K562 (cell line): ENCODE measurements around the gene MPC1. TPM values are rescaled to one million over a fixed set of nuclear protein-coding genes. Genes with fewer than 3 reads are reported as not detected.
"Not testable (repeated sequence)": the region's sequence is repeated elsewhere in the genome, so short reads cannot be mapped to it uniquely, and the experiment has no call there.

ENCODE experiments used
- ATAC-seq: fragments of 200-7000 bp; cut with Tn5 transposase; 3 replicates; pipeline ENCODE4 v1.9.1; 2020; ENCODE audit warnings: moderate library complexity
- BruUV-seq: library from RNA; stranded (reverse); fragments of 400-500 nt; replicated peaks from 2 replicates; lab custom pipeline; 2021; lab: Mats Ljungman, UMichigan
- CTCF ChIA-PET: fragments of 300-600 bp; formaldehyde crosslinking; extraction: SDS; loops from one replicate; lab custom pipeline; 2021; ENCODE audit warnings: low intra/inter-chr PET ratio; lab: Yijun Ruan, JAX
- POLR2A ChIA-PET: fragments of 300-600, 350-650 bp; sonication (Branson Sonifier 250); formaldehyde crosslinking; extraction: SDS; loops from one replicate; lab custom pipeline; 2021; ENCODE audit warnings: antibody characterized with exemption, inconsistent platforms; lab: Yijun Ruan, JAX
- DNase-seq, 4 experiments: peaks; one replicate each; pipeline versions ENCODE4 v3.0.0 to v3.0.0-alpha.2; 2011 to 2018; ENCODE audit warnings: low spot score in 3 of 4, mixed read lengths in 3 of 4; ENCODE audit errors: extremely low read depth in 1 of 4
- FAIRE-seq: peaks from 2 replicates; lab custom pipeline; 2011; peaks lifted over from hg19 to GRCh38; lab: Jason Lieb, UNC
- H2AFZ ChIP-seq: 2 replicates; pipeline ENCODE4 v1.6.0; 2011; ENCODE audit warnings: low read depth, low read length, control low read depth, inconsistent platforms
- H3K27ac ChIP-seq: fragments of 200-600 bp; 3 replicates; pipeline ENCODE4 v1.8.0; 2011; ENCODE audit warnings: low read depth, mild to moderate bottlenecking, control low read depth, inconsistent platforms, low read length, moderate library complexity, mixed read lengths; ENCODE audit errors: extremely low read depth
- H3K27me3 ChIP-seq, 2 experiments: fragments of 300-600 bp in 1 of 2; 2 replicates in 1 of 2; 3 replicates in 1 of 2; pipeline versions ENCODE4 v1.6.0 to v1.8.0; 2011; ENCODE audit warnings: inconsistent platforms in 2 of 2, low read length in 2 of 2, mild to moderate bottlenecking in 1 of 2, mixed read lengths in 1 of 2, moderate library complexity in 1 of 2; ENCODE audit not compliant: control insufficient read depth in 2 of 2, insufficient read depth in 2 of 2
- H3K36me3 ChIP-seq: fragments of 300-600 bp; 3 replicates; pipeline ENCODE4 v1.8.0; 2011; ENCODE audit warnings: mild to moderate bottlenecking, low read length, inconsistent platforms; ENCODE audit not compliant: control insufficient read depth, insufficient read depth
- H3K4me1 ChIP-seq, 2 experiments: fragments of 200-600 bp in 1 of 2; replicated peaks in 1 of 2; 2 replicates in 1 of 2; 3 replicates in 1 of 2; pipeline versions ENCODE4 v1.5.1 to v1.8.0; 2011; ENCODE audit warnings: inconsistent platforms in 2 of 2, low read length in 2 of 2, mild to moderate bottlenecking in 1 of 2, mixed read lengths in 1 of 2, moderate library complexity in 1 of 2; ENCODE audit not compliant: control insufficient read depth in 2 of 2, insufficient read depth in 2 of 2
- H3K4me2 ChIP-seq: 2 replicates; pipeline ENCODE4 v1.6.1; 2011; ENCODE audit warnings: low read length, control low read depth, inconsistent platforms, mixed read lengths; ENCODE audit not compliant: insufficient read depth
- H3K4me3 ChIP-seq: fragments of 200-600 bp; sonication (generic), shearing (Covaris generic); 2 replicates; pipeline ENCODE4 v1.5.1; 2016; ENCODE audit warnings: control low read depth, inconsistent platforms
- H3K79me2 ChIP-seq: fragments of 200-600 bp; 3 replicates; pipeline ENCODE4 v1.8.0; 2011; ENCODE audit warnings: low read length, inconsistent platforms; ENCODE audit not compliant: control insufficient read depth, insufficient read depth
- H3K9ac ChIP-seq, 2 experiments: 2 replicates each; pipeline versions ENCODE4 v1.6.0 to v1.6.1; 2011; ENCODE audit warnings: low read depth in 2 of 2, low read length in 2 of 2, control low read depth in 1 of 2, inconsistent platforms in 1 of 2, mild to moderate bottlenecking in 1 of 2, mixed read lengths in 1 of 2; ENCODE audit not compliant: insufficient read depth in 1 of 2
- H3K9me1 ChIP-seq: one replicate; pipeline ENCODE4 v1.6.0; 2011; ENCODE audit warnings: inconsistent platforms, mild to moderate bottlenecking, low read length, moderate library complexity; ENCODE audit not compliant: control insufficient read depth, insufficient read depth
- H3K9me3 ChIP-seq: replicated peaks from 2 replicates; pipeline ENCODE4 v1.5.1; 2011; ENCODE audit warnings: low read depth, low read length, inconsistent platforms; ENCODE audit not compliant: control insufficient read depth, insufficient read depth
- H4K20me1 ChIP-seq: replicated peaks from 2 replicates; pipeline ENCODE4 v1.6.1; 2011; ENCODE audit warnings: low read length, inconsistent platforms, mixed read lengths; ENCODE audit not compliant: control insufficient read depth, insufficient read depth
- CEBPB ChIP-seq: fragments of 450-650 bp; IDR thresholded peaks from 2 replicates; pipeline ENCODE4 v1.6.1; 2016; ENCODE audit warnings: missing genetic modification characterization, missing compliant biosample characterization
- ESRRA ChIP-seq: fragments of 450-650 bp; IDR thresholded peaks from 2 replicates; pipeline ENCODE4 v1.6.1; 2014; ENCODE audit warnings: low read depth, mild to moderate bottlenecking, moderate library complexity, borderline replicate concordance
- MLLT1 ChIP-seq, 2 experiments: fragments of 450-650 bp; IDR thresholded peaks; 2 replicates each; pipeline ENCODE4 v1.6.1; 2016
- NFYB ChIP-seq: IDR thresholded peaks from 2 replicates; pipeline ENCODE4 v1.6.1; 2011; ENCODE audit warnings: mild to moderate bottlenecking, moderate library complexity; ENCODE audit not compliant: insufficient read length; ENCODE audit errors: extremely low read depth
- NR2C1 ChIP-seq, 2 experiments: fragments of 450-650 bp; IDR thresholded peaks; 2 replicates each; pipeline ENCODE4 v1.6.1; 2017; ENCODE audit warnings: mild to moderate bottlenecking in 2 of 2, antibody characterized with exemption in 1 of 2, inconsistent platforms in 1 of 2, missing compliant biosample characterization in 1 of 2, missing genetic modification characterization in 1 of 2
- NR2C2 ChIP-seq, 2 experiments: fragments of 200-800 bp in 1 of 2; sonication (Bioruptor generic) in 1 of 2; sonication (generic) in 1 of 2; formaldehyde crosslinking in 1 of 2; IDR thresholded peaks; 2 replicates each; pipeline versions ENCODE4 v1.6.1 to v1.8.0; 2016 to 2022; ENCODE audit warnings: mild to moderate bottlenecking in 1 of 2, missing compliant biosample characterization in 1 of 2, missing genetic modification characterization in 1 of 2, missing genetic modification reagents in 1 of 2
- RBM17 ChIP-seq: fragments of 200-400 bp; formaldehyde crosslinking; IDR thresholded peaks from 2 replicates; pipeline ENCODE4 v1.6.1; 2017; ENCODE audit warnings: low read depth, mild to moderate bottlenecking, low read length, borderline replicate concordance
- SAFB2 ChIP-seq: fragments of 200-400 bp; formaldehyde crosslinking; IDR thresholded peaks from 2 replicates; pipeline ENCODE4 v1.6.1; 2018; ENCODE audit warnings: borderline replicate concordance, low read length, low read depth, moderate library complexity; ENCODE audit not compliant: severe bottlenecking
- WHSC1 ChIP-seq: IDR thresholded peaks from one replicate; pipeline ENCODE4 v1.6.1; 2012; ENCODE audit warnings: low read length, control low read depth, inconsistent platforms
- ZNF174 ChIP-seq: fragments of 250-450 bp; sonication (Bioruptor Pico); IDR thresholded peaks from 2 replicates; pipeline ENCODE4 v1.4.0; 2020; ENCODE audit warnings: mild to moderate bottlenecking
- ZNF41 ChIP-seq: fragments of 250-450 bp; sonication (Bioruptor Pico); conservative IDR thresholded peaks from 2 replicates; pipeline ENCODE4 v1.4.0; 2020; ENCODE audit warnings: mild to moderate bottlenecking
- ZNF583 ChIP-seq: fragments of 250-450 bp; sonication (Bioruptor Pico); IDR thresholded peaks from 2 replicates; pipeline ENCODE4 v1.4.0; 2020
- ZNF778 ChIP-seq: fragments of 450-650 bp; formaldehyde crosslinking; IDR thresholded peaks from 2 replicates; pipeline ENCODE4 v1.4.0; 2020; ENCODE audit warnings: mild to moderate bottlenecking, moderate library complexity
- WGBS: fragments of 100-300 bp; shearing (Covaris generic); methylation state at CpG from one replicate; pipeline ENCODE4 v1.1.6; 2016; ENCODE audit warnings: low coverage, mixed read lengths; ENCODE audit not compliant: insufficient coverage; ENCODE audit errors: missing lambda C conversion rate; 5-methylcytosine and 5-hydroxymethylcytosine counted together
- in situ Hi-C: fragments of 300-500 bp; cut with MboI; formaldehyde crosslinking; loops from 4 replicates; pipeline ENCODE4 v1.15.0; 2018; ENCODE audit warnings: inconsistent platforms, mixed read lengths
- intact Hi-C: fragments of 100-400 bp; cut with micrococcal nuclease; formaldehyde crosslinking; loops from 2 replicates; pipeline ENCODE4 v1.14.2; 2022
- polyA plus RNA-seq, 8 experiments: library from polyadenylated mRNA; depleted of rRNA in 4 of 8; stranded (reverse) in 5 of 8; unstranded in 3 of 8; fragments of >200 nt; fragmentation: Nextera tagmentation in 2 of 8; fragmentation: Illumina TruSeq in 1 of 8; extraction: Ambion mirVana in 2 of 8; extraction: Trizol in 1 of 8; gene quantifications; 2 replicates each; pipeline versions ENCODE4 v1.2.1 to v1.2.3, GENCODE V29; 2011 to 2014; ENCODE audit warnings: inconsistent platforms in 1 of 8, missing spikeins in 1 of 8
- total RNA-seq, 7 experiments: library from RNA; depleted of rRNA in 6 of 7; stranded (reverse); fragments of >200 nt in 6 of 7; fragmentation: Illumina TruSeq in 2 of 7; extraction: Trizol in 2 of 7; gene quantifications; 2 replicates each; pipeline versions ENCODE4 v1.2.1 to v1.2.3, GENCODE V29; 2011 to 2021; ENCODE audit warnings: low replicate concordance in 1 of 7

MPC1 gene
- total and polyA plus RNA-seq, 9 of the 15 experiments (the other 6 are each of a cell fraction or from before 2014, with no cell fraction given): 78.6 to 185 (median 138) TPM

DNA sequence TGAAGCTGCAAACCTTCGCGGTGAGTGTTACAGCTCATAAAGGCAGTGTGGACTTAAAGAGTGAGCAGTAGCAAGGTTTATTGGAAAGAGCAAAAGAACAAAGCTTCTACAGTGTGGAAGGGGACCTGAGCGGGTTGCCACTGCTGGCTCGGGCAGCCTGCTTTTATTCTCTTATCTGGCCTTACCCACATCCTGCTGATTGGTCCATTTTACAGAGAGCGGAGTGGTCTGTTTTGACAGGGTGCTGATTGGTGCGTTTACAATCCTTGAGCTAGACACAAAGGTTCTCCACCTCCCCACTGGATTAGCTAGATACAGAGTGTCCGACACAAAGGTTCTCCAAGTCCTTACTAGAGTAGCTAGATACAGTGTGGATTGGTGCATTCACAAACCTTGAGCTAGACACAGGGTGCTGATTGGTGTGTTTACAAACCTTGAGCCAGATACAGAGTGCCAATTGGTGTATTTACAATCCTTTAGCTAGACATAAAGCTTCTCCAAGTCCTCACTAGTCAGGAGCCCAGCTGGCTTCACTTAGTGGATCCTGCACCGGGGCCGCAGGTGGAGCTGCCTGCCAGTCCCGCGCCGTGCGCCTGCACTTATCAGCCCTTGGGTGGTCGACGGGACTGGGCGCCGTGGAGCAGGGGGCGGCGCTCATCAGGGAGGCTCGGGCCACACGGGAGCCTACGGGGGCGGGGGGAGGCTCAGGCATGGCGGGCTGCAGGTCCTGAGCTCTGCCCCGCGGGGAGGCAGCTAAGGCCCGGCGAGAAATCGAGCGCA lies 10.2 kb upstream of the MPC1 start:
- TF ChIP-seq NFYB: peak; percentile 44
- H2AFZ ChIP-seq, H3K4me3 ChIP-seq, H3K9me1 ChIP-seq, H3K4me2 ChIP-seq, H3K36me3 ChIP-seq, intact Hi-C loops, H3K9me3 ChIP-seq, BruUV-seq, ATAC-seq, H4K20me1 ChIP-seq, FAIRE-seq, in situ Hi-C loops, H3K9ac ChIP-seq, DNase-seq, H3K4me1 ChIP-seq, CTCF ChIA-PET, H3K27ac ChIP-seq, H3K79me2 ChIP-seq: not testable (repeated sequence)
- H3K27me3 ChIP-seq: peaks cover 38 to 73% of the 10 kb centered on the region in 2 experiments
- POLR2A ChIA-PET: interaction anchor here (0.6 to 1.0 kb wide), 6 partner anchors 12 to 252 kb away, joined by 3 to 5 read pairs (median 4); no protein-coding TSS in a partner anchor
- 41% methylated on average over 18 of the region's 30 CpGs for WGBS

GRCh38 chr6:166389119-166389518 lies 6.4 kb upstream of the MPC1 start:
- FAIRE-seq (no peak), ATAC-seq (no peak), DNase-seq (no peak)
- 0% methylated on average over 3 of the region's 3 CpGs for WGBS
- CTCF ChIA-PET: no interaction called here
- no peak overlapping the region for H2AFZ ChIP-seq
- BruUV-seq: no TSS peak
- H3K27ac ChIP-seq: no peak overlapping the region
- H3K9me1 ChIP-seq: no peaks in the 10 kb centered on the region
- no peak overlapping the region for H3K4me2 ChIP-seq
- intact Hi-C loops: no loop called here
- POLR2A ChIA-PET: no interaction called here
- H3K27me3 ChIP-seq: peaks cover 20 to 38% of the 10 kb centered on the region in 2 experiments
- no peak overlapping the region for H3K4me3 ChIP-seq
- in situ Hi-C loops: loop anchor here (5.0 kb wide), 1 partner anchor 117 kb away; no protein-coding TSS in a partner anchor
- H3K9me3 ChIP-seq: no peaks in the 10 kb centered on the region
- H3K79me2 ChIP-seq: no peaks in the 10 kb centered on the region; the same call in 2 of the 3 replicates
- no peaks in the 10 kb centered on the region for H4K20me1 ChIP-seq
- H3K36me3 ChIP-seq: no peaks in the 10 kb centered on the region
- peaks cover 0 to 9% of the 10 kb centered on the region in 2 experiments; a peak in 1 of 5 replicates for H3K4me1 ChIP-seq
- no peak overlapping the region for H3K9ac ChIP-seq
- no peak for TF ChIP-seq RBM17
- TF ChIP-seq ZNF778 (CRISPR knock-in tag): no peak
- no peak for TF ChIP-seq ZNF41 (CRISPR knock-in tag)
- TF ChIP-seq MLLT1 (IDR thresholded peaks at IDR 0.05): no peak
- peak; percentile 68 for TF ChIP-seq ESRRA
- no peak for TF ChIP-seq ZNF583
- TF ChIP-seq NR2C1 (IDR thresholded peaks at IDR 0.05): no peak
- peak; percentile 64; the same call in 1 of the 2 replicates for TF ChIP-seq NR2C1 (tag; IDR thresholded peaks at IDR 0.05)
- no peak for TF ChIP-seq SAFB2
- peak; percentile 25; the same call in 1 of the 2 replicates for TF ChIP-seq CEBPB (tag)
- TF ChIP-seq ZNF174: no peak
- no peak for TF ChIP-seq NR2C2 (CRISPR knock-in tag; IDR thresholded peaks at IDR 0.05)
- peak; percentile 51 for TF ChIP-seq NR2C2 (tag; IDR thresholded peaks at IDR 0.05)
- no peak for TF ChIP-seq WHSC1
